ENCODE data around the gene COA7. TPM values are rescaled to one million over a fixed set of nuclear protein-coding genes. Genes with fewer than 3 reads are reported as not detected.

The COA7 gene
- total and polyA plus RNA-seq, 7 donors = 6.9 to 16.4 (median 8.2) TPM

- Histone ChIP-seq H3K27me3 (no peaks in the 10 kb centered on the region), H3K4me1 (peaks cover 0 to 51% (median 44%) of the 10 kb centered on the region in 4 donors), H3K4me3 (no peak overlapping the region), H3K36me3 (no peaks in the 10 kb centered on the region), H3K9me3 (no peaks in the 10 kb centered on the region), H3K27ac (peak overlapping the region; percentile 1 to 76 (median 72))
- WGBS, 2 donors = 77 to 88% methylated on average over 18 of the region's 18 CpGs
- intact Hi-C loops (cut with DNase I) = loop anchor here (10.0 kb wide), 1 partner anchor 488 kb away; the partner anchor contains the start of gene CPT2
- no peak for TF ChIP-seq CTCF (IDR thresholded peaks at IDR 0.05)
- TF ChIP-seq EP300 (IDR thresholded peaks at IDR 0.05) = no peak
- no peak for TF ChIP-seq POLR2AphosphoS5 (IDR thresholded peaks at IDR 0.05)
- TF ChIP-seq POLR2A (IDR thresholded peaks at IDR 0.05) = no peak
- no peak for DNase-seq
Measured at GRCh38 chr1:52706941-52707926, 9.1 kb upstream of the COA7 start.

GRCh38 chr1:52706136-52706670 is 8.1 kb upstream of the COA7 start:
- Histone ChIP-seq H3K9me3 (no peaks in the 10 kb centered on the region), H3K4me3 (no peak overlapping the region), H3K4me1 (peaks cover 0 to 51% (median 44%) of the 10 kb centered on the region in 4 donors), H3K27ac (no peak overlapping the region), H3K27me3 (no peaks in the 10 kb centered on the region), H3K36me3 (no peaks in the 10 kb centered on the region)
- peak; percentile 21 for DNase-seq
- intact Hi-C loops (cut with DNase I) = loop anchor here (10.0 kb wide), 1 partner anchor 489 kb away; the partner anchor contains the start of gene CPT2
- TF ChIP-seq CTCF (IDR thresholded peaks at IDR 0.05) = no peak
- no peak for TF ChIP-seq POLR2AphosphoS5 (IDR thresholded peaks at IDR 0.05)
- TF ChIP-seq EP300 (IDR thresholded peaks at IDR 0.05) = no peak
- no peak for TF ChIP-seq POLR2A (IDR thresholded peaks at IDR 0.05)
- WGBS, 2 donors = 62 to 78% methylated on average over 6 of the region's 6 CpGs

GRCh38 chr1:52702886-52703787 is 5.0 kb upstream of the COA7 start:
- Histone ChIP-seq H3K27ac (peak overlapping the region; percentile 85 to 86 (median 86)), H3K27me3 (no peaks in the 10 kb centered on the region), H3K36me3 (no peaks in the 10 kb centered on the region), H3K9me3 (no peaks in the 10 kb centered on the region), H3K4me1 (peaks cover 0 to 35% (median 24%) of the 10 kb centered on the region in 4 donors), H3K4me3 (peak overlapping the region; percentile 45 to 59 (median 58))
- DNase-seq = peak; percentile 97
- intact Hi-C loops (cut with DNase I) = loop anchor here (5.0 to 10.0 kb wide), 2 partner anchors 219 to 492 kb away; partner anchors contain the start of genes CPT2 and ECHDC2
- TF ChIP-seq POLR2A (IDR thresholded peaks at IDR 0.05) = peak; percentile 11 to 36
- no peak for TF ChIP-seq EP300 (IDR thresholded peaks at IDR 0.05)
- TF ChIP-seq CTCF (IDR thresholded peaks at IDR 0.05) = no peak
- TF ChIP-seq POLR2AphosphoS5 (IDR thresholded peaks at IDR 0.05) = peak; percentile 69 to 75 (median 72)
- 5% methylated on average over 35 of the region's 35 CpGs for WGBS, 2 donors

GRCh38 chr1:52695627-52696026 is 2.5 kb downstream of the COA7 start:
- no peak for TF ChIP-seq EP300 (IDR thresholded peaks at IDR 0.05)
- TF ChIP-seq POLR2A (IDR thresholded peaks at IDR 0.05) = no peak
- TF ChIP-seq POLR2AphosphoS5 (IDR thresholded peaks at IDR 0.05) = no peak
- no peak for TF ChIP-seq CTCF (IDR thresholded peaks at IDR 0.05)
- Histone ChIP-seq H3K9me3 (no peaks in the 10 kb centered on the region), H3K4me3 (no peak overlapping the region), H3K27me3 (no peaks in the 10 kb centered on the region), H3K36me3 (peaks cover 5 to 26% (median 11%) of the 10 kb centered on the region in 4 donors), H3K27ac (no peak overlapping the region), H3K4me1 (peaks cover 0 to 19% (median 14%) of the 10 kb centered on the region in 4 donors)
- DNase-seq = no peak
- 96% methylated on average over 7 of the region's 7 CpGs for WGBS, 2 donors
- intact Hi-C loops (cut with DNase I) = loop anchor here (5.0 kb wide), 1 partner anchor 143 kb away; the partner anchor contains the start of gene TUT4

Data from sigmoid colon (tissue), 7 donors.